CD1c-positive myeloid dendritic cell (primary cell): Measurements from ENCODE around the gene WIPI1.
"Not testable (repeated sequence)": the region's sequence is repeated elsewhere in the genome, so short reads cannot be mapped to it uniquely, and the experiment has no call there.

Source experiments
- DNase-seq: peaks from one replicate; pipeline ENCODE4 v3.0.0-alpha.2; 2016; ENCODE audit errors: extremely low spot score

WIPI1 gene

DNA sequence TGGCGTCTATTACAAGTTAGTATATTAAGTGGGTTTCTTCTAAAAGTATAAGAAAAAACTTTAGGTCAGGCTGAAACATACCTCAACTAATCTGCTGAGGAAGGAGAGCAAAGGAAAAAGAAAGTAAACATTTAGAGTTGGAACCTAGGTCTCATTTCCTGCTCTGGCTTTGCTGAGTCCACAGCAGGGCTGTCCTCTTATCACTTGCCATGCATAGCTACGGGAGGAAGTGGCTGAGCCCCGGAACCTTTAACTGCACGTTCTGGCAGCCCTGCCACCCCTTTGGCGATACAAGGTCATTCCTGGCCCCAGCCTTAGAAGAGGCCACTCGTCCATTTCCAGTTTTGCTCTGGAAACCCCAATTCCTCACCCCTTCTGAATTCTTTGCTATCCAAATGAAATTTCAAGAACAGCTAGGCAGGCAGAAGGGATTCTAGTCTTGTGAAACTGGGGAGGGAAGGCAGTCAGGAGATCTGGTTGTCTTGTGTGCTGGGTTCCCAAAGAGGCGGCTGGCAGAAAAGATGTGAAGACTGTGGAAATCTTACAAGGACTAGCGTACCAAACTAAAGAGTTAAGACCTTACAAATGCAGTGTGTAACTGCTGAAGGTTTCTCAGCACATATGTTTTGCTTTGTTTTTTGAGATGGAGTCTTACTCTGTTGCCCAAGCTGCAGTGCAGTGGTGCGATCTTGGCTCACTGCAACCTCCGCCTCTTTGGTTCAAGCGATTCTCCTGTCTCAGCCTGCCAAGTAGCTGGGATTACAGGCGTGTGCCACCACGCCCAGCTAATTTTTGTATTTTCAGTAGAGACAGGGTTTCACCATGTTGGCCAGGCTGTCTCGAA, 19.1 kb downstream of the WIPI1 start:
- peak; percentile 58 for DNase-seq

DNA sequence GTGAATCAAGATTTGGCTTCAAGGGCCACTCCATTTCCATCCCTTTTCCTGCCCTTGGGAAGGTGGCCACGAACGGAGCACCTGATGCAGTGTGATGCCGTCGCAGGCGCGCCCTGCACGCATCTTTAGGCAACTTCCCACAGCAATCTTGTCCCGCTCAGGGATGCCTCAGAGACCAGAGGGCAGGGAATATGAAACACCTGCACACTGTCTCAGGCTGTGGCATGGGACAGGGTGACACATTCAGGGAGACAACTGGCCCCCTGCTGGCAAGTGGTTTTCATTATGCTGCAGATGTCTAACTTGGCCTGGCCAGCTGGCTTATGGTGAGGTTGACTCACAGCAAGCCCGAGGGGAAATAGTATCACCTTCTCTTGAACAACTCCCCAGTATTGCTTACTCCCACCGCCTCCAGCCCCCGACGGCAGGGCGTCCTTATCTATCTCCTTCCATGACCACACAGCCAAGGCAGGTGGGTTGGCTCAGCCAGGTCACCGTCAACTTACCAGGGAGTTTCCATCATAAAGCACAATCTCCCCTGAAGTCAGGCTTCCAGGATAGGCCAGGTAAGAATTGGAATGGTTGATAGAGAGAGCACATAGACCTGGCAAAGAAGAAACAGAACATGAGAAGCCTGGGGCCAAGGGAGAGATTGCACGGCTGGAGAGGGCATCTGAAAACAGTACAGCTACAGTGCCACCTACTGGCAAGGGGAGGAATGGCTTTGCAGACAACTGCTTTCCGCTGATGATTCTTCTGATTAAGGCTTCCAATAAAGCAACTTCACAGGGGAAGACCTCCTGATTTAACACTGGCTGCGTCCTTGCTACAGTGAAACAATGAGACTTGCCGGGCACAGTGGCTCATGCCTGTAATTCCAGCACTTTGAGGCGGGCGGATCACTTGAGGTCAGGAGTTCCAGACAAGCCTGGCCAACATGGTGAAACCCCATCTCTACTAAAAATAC, 21.1 kb downstream of the WIPI1 start:
- DNase-seq = peak; percentile 85

GRCh38 chr17:68435361-68435760, 21.9 kb downstream of the WIPI1 start:
- no peak for DNase-seq

DNA sequence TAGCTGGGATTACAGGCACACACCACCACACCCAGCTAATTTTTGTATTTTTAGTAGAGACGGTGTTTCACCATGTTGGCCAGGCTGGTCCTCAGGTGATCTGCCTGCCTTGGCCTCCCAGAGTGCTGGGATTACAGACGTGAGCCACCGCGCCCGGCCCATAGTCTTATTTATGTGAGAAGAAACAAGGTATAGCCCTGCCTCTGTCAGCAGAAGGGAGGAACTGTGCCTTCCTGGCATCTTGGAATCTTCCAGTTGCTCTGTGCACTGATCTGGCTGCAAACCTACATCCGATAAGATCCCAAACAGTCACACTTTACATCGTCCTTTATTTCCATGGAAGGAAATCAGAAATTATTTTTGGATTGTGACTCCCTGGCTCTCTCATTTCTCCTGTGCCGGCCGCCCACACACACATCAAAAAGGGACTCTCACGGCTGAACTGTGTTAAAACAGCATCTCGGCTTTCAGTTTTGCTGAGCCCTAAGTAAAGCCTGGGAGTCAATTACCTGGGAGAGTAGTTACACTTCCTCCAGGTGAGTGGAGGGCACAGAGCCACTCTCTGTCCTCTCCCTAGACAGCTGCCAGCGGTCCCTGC, 23.3 kb downstream of the WIPI1 start:
- DNase-seq = no peak

DNA sequence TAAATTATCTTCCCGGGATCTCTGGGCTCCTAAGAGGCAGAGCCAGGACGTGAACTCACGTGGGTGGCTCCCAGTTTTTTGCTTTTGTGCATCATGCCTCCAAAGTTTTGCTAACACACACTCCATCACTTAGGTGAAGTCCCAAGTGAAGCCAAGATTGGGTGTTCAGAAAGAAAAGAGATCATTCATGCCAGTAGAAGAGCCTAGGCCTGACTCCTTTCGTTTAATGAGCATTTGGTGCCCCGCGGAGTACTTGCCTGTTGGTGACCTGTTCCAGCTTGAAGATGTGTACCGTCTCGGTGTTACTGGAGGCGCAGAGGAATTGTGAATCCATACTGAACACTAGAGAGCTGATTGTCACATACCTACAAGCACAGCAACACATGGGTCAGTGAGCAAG, 24.1 kb downstream of the WIPI1 start:
- DNase-seq = no peak

GRCh38 chr17:68432086-68432864, 25.0 kb downstream of the WIPI1 start:
- DNase-seq = no peak

DNA sequence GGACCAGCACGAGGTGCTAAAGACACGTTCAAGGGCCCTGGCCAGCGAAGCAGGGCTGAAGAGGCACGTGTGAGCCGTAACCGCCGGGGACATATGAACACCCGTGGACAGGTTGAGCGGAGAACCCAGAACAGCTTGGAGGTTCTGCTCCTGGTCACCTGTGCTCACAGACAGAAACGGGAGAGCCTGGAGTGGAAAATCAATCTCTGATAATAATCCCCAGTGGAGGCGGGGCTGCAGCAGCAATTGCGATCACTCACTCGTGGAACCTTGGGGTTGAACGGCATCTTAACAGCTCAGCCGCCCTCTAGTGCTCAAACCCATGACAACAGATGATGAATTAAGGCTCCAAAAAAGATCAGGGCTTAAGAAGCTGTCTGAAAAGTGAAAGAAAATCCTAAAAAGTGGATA, 25.6 kb downstream of the WIPI1 start:
- peak; percentile 44 for DNase-seq

GRCh38 chr17:68431045-68431608, 26.2 kb downstream of the WIPI1 start:
- no peak for DNase-seq

- no peak for DNase-seq
Observed at GRCh38 chr17:68429881-68430280, 27.4 kb downstream of the WIPI1 start.

DNA sequence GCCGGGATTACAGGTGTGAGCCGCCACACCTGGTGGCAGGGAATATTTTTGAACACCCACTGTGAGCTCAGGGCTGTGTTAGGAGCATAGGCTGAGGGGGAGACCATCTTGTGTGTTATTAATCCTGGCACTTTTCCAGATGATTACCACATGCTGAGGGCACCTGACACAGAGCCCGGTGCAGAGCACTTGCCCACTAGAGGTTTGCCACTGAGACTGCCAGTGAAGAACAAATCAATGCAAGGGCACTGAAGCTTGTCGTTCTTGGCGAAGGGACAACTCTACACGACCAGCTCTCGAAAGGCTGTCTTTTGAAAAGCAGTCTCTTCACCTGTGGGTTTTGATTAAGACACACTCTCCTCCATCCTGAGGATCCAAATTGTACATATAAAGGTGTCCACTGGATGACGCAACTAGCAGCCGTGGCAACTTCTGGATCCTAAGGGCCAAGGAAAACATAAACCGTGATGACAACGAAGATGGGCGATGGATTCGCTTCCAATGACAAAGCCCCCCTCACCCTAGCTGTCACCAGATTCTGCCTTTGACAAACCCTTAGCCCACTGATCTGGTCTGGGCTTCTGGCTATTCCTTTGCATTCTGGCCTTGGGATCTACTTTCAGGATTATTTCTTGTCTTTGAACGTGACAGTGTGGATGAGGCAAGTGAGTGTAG, 28.7 kb downstream of the WIPI1 start:
- no peak for DNase-seq

- DNase-seq = no peak
Observed at GRCh38 chr17:68427575-68427974, 29.7 kb downstream of the WIPI1 start.

GRCh38 chr17:68425979-68426378, 31.3 kb downstream of the WIPI1 start:
- DNase-seq = no peak

GRCh38 chr17:68424861-68425260, 32.4 kb downstream of the WIPI1 start:
- DNase-seq = no peak

DNA sequence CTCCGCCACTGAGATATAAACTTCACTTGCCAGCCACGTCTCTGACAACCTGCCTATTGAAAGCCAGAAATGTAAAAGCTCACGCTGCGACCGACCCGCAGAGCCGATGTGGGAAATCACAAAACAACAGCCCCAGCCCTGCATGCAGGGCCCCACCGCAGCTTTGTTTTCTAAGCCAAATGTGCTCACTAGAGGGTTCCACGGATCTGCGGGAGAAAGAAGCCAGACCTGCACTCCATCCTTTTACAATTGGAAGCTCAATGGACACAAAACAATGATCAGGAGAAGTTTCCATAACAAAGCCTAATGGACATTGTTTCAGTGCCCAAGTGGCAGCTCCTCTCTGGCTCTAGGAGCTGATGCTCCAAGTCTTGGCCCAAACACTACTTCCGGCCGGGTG, 33.1 kb downstream of the WIPI1 start:
- no peak for DNase-seq

DNA sequence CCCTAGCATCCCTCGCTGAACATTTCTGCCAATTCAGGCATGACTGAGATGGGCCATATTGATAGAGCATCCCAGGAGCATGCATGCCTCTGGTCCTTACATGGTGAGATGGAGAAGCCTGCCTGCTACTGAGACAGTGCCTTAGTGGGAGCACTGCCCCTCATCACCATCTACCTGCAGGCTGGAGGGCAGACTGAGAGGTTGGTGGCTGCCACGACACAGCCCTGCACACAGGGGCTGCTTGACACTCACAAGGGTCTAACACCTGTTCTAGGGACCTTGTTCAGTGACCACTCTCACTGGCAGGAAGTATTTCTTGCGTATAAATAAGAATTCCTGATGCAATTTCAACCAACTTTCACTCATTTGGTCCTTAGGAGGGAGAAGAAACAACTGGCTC, 34.0 kb downstream of the WIPI1 start:
- no peak for DNase-seq

GRCh38 chr17:68422821-68423220, 34.5 kb downstream of the WIPI1 start:
- no peak for DNase-seq

- DNase-seq = no peak
Observed at GRCh38 chr17:68421486-68421885, 35.8 kb downstream of the WIPI1 start.

DNA sequence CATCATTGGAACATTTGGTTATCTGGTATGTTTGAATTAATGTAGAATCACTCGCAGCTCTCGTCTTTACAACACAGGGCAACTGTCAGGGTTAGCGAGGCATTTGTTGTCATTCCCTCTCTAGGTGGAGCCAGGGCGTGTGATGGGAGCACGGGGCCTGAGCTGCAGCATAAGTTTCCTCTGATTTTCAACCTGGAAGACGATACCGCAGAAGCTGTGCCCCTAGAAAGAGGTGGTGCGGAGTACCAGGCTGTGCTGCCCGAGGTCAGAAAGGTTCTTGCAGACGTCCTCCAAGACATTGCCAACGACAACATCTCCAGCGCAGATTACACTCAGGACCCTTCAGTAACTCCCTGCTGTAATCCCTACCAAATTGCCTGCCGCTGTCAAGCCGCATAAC, 37.2 kb downstream of the WIPI1 start:
- no peak for DNase-seq

- DNase-seq = no peak
Observed at GRCh38 chr17:68418876-68419275, 38.4 kb downstream of the WIPI1 start.

GRCh38 chr17:68417317-68417716, 40.0 kb downstream of the WIPI1 start:
- no peak for DNase-seq

DNA sequence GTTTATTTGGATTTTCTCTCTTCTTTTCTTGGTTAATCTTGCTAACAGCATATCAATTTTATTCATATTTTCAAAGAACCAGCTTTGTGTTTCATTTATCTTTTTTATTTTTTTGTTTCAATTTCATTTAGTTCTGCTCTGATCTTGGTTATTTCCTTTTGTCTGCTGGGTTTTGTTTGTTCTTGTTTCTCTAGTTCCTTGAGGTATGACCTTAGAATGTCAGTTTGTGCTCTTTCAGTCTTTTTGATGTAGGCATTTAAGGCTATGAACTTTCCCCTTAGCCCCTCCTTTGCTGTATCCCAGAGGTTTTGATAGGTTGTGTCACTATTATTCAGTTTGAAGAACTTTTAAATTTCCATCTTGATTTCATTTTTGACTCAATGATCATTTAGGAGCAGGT, 42.4 kb downstream of the WIPI1 start:
- DNase-seq = not testable (repeated sequence)
